HG02763 (cell line): ENCODE results near the gene NCAM2.

Experiments used
- ATAC-seq: cut with Tn5 transposase; IDR thresholded peaks from one replicate; pipeline ENCODE4 v1.9.1; 2021; ENCODE audit warnings: mild to moderate bottlenecking, moderate library complexity; ENCODE audit not compliant: unreplicated experiment

The NCAM2 gene

DNA sequence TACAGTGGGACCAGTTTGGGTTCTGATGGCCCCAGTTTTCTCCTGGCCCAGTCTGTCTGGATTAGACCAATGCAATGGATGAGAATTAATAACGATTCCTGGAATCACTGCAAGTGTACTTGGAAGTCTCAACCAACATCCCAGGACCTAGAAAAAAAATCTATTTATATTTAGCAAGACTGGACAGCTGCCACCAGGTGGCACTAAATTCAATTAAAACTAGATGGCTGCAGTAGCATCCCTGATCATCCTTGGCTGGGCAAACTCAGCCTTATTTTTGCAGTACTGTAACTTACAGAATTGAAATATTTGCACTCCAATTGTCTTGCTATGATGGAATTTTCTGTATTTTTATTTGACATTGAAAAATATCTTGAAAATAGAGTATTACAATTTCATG, 165.7 kb downstream of the NCAM2 start:
- peak; percentile 62 for ATAC-seq

- ATAC-seq, result no peak
Observed at GRCh38 chr21:21165063-21165645, 166.9 kb downstream of the NCAM2 start.

- ATAC-seq, result no peak
Observed at GRCh38 chr21:21174676-21175075, 176.5 kb downstream of the NCAM2 start.

DNA sequence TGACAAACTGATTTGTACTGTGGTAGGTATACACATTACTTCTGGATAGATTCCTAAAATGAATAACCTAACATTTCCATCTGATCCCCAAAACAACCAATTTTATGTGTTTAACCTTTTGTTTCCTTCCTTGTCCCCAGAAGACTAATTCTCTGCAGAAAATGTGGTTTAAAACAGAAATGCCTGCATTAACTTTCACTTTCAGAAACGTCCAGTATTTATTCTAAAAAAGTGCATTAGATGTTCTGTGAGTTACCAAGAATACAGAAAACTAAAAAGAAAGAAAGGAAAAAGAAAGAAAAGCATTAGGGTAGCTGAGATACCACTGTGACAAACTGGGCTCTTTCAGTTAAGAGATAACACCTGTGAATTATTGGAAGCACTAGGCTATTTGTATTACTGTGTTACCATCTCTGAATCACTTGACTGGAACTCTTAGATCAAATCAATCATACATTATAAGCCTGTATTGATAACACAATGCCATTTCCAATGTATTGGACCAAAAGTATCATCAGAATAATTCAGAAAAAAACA, 177.7 kb downstream of the NCAM2 start:
- ATAC-seq, result no peak

DNA sequence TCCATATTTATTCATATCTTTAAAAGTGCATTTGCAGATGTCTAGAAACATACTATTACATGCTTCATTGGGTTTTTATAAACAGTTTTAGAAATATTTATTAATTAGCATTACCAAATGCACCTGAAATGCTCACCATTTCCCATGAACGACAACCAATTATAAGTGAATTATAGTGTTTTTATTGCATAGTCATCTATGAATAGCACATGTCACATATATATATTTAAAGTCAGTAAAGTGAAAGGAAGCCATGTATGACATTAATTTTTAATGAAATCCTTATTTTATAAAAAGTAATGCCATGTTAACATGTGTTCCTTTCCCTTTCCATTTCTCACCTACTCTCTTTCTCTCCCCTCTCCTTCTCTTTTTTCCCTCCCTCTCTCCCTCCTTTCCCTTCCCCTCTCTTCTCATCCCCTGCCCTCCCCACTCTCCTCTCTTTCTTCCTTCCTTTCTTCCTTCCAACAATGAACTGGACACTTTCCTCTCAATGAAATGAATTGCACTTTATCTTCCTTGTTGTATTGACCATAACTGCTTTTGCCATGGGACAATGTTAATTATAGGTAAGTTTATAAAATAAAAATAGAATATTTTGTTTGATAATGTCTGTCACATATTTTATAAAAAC, 179.3 kb downstream of the NCAM2 start:
- ATAC-seq, result no peak

DNA sequence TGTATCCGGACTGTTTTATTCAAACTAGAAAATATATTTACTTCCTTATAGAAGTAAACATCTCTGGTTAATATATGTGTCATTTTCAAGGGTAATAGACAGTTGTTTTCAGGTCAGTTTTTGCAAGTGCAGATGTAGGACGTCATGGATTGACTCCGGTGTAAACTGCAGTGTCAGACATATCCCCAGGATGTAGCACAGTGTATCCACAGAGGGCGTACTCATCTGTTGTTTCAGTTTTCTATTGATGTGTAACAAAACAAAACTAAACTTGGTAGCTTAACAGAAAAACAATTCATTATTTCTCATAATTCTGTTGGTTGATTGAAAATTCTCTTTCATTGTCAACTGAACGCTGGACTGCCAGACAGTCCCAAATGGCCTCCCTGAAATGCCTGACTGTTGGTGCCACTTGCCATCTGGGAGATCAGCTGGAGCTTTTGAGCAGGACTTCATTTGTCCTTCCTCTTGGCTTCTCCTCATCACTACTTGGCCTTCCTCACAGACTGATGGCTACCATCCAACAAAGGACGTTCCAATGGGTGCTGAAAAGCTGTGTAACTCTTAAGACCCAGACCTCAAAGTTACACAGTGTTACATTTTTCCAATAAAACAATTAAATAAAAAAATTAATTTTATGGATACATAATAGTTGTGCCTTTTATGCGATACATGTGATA, 181.6 kb downstream of the NCAM2 start:
- no peak for ATAC-seq

- ATAC-seq, result no peak
Observed at GRCh38 chr21:21182401-21183010, 184.3 kb downstream of the NCAM2 start.

GRCh38 chr21:21183092-21183491, 184.9 kb downstream of the NCAM2 start:
- no peak for ATAC-seq

DNA sequence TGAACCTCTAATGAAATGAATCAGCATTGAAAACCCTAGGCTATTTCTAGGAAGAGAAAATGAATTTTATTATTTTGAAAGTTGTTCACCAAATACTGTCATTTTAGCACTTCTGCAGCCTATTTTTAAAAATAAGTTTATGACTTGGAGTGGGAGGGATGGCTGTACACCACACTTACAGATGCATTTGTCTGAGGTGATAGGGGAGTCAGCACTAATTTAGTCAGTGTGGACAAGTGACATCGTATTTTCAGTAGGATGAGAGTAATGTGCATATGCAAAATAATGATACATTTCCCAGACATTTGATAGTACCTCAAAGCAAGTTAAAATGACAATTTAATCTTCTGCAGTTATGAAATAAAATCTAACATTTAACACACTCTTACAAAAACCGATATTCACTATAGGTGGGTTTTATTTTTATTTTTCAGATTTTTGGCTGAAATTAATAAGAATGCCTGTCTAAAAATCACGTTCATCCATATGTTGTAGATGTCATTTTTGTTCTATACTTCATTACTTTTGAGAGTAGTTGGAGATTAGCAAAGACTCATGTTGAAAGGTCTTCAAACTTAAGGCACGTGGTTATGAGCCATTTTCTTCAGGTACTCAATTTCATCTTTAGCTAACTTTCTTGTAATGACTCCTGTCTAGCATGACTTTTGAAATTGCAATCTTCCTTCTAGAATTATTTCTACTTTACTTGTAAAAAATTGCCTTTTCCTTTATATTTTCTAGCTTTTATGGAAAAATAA, 186.7 kb downstream of the NCAM2 start:
- no peak for ATAC-seq

- ATAC-seq, result no peak
Observed at GRCh38 chr21:21187579-21187978, 189.4 kb downstream of the NCAM2 start.

DNA sequence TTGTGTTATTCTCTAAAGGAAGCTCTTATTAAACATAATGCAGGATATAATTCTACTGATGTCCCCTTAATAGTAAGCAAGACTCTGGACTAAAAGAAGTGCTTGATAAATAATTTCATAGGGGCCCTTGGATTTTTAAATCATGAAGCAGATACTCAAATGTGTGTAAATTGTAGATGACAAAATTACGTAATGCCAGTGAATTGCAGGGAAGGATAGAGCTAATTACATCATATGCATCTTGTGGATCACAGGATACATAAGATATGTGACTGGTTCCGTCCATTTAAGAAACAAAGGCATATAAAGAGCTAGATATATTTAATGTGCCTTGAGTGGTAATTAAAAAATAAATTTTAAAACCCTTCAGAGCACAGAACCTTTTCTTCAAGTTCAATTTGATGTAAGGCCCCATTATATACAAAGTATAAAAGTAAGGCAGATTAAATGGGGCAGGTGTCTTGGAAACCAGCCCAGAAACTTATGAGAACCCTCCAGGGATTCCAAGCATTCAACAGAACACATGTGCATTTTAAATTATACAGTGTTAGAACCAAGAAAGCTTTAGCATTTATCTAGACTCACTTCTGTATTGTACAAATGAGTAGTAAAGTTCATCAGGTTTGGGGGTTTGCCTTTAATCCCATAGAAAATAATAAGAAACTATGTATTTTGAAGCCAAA, 190.4 kb downstream of the NCAM2 start:
- no peak for ATAC-seq

- no peak for ATAC-seq
Observed at GRCh38 chr21:21195417-21195943, 197.3 kb downstream of the NCAM2 start.

DNA sequence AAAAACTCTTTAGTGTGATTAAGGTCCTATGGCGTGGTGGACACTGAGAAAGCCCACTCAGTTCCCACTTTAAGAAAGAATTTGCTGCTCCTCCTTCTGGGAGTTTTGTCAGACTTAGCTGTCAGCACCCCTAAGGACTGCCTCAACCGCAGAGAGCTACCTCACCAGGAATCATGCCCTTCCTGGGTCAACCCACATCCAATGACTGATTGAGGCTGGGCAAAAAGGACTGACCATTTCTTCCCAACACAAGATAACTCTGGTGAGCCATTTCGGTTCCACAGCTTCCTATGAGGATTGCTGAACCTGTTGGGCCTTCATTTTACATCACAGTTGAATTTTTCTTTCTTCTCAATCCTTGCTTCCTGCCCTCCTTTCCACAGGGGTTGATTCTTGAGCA, 197.9 kb downstream of the NCAM2 start:
- ATAC-seq, result no peak

DNA sequence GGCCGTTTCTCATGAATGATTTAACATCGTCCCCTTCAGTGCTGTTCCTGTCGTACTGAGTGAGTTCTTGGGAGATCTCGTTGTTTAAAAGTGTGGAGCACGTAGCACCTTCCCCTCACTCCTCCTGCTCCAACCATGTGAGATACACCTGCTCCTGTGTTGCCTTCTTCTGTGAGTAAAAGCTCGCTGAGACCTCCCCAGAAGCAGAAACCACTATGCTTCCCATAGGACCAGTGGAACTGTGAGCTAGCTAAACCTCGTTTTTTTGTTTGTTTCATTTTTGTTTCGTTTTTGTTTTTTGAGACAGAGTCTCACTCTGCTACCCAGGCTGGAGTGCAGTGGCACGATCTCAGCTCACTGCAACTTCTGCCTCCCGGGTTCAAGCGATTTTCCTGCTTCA, 198.6 kb downstream of the NCAM2 start:
- ATAC-seq, result no peak

GRCh38 chr21:21199342-21200102, 201.3 kb downstream of the NCAM2 start:
- ATAC-seq, result no peak

- ATAC-seq, result no peak
Observed at GRCh38 chr21:21200103-21200938, 202.1 kb downstream of the NCAM2 start.

DNA sequence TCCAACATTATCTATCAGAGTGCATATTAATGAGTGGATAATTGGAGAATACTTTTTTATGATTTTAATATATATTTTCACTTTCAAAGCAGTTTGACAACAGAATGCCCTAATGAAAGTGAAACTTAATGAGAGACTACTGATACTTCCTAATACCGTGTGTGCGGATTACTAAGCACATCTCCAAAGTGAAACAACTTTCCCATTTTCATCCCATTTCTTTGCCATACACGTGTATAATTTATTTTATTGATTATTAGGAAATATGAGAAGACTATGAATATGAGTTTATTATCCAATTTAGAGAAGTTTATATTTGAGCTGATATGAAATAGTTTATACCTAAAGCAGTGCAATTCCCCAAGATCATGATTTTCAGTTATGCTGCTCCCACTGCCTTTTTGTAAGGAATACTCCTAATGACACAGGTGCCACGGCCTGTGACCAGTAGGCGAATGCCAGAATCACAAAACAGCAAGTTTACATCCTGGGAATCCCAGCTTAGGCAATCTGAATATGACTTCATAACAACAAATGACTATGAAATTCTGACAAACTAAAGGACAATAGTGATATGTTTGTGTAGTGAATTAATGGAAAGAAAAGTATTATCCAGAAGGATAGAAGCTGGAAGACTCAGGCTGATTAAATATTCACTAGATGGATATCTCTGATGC, 202.9 kb downstream of the NCAM2 start:
- ATAC-seq, result no peak

GRCh38 chr21:21203822-21204339, 205.7 kb downstream of the NCAM2 start:
- ATAC-seq, result no peak
